Measurements from ENCODE around the gene GPR42.

The GPR42 gene

DNA sequence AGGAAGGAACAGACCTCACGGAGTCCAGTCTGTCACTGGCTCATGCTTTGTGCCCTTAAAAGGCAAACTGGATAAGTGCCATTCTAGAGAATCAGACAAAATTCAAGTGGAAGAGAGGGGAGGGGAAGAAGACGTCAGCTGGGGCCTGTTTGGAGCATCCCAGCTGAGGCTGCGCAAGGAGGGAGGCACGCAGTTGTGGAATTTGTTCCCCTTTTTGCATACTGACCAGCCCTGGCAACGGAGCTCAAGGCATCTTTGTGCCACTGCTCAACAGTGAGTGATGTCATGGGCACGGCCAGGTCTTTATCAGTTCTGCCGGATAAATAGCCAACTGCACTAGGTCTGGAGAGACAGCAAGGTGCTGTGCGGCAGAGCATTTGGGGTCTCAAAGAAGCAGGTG is at the start of gene GPR42:
Gene GPR42, plus strand, starts transcription at position 347 of the 400 bp plus-strand sequence. CDS start 292 bp downstream, outside the sequence.
- TF ChIP-seq, protein P1, sequence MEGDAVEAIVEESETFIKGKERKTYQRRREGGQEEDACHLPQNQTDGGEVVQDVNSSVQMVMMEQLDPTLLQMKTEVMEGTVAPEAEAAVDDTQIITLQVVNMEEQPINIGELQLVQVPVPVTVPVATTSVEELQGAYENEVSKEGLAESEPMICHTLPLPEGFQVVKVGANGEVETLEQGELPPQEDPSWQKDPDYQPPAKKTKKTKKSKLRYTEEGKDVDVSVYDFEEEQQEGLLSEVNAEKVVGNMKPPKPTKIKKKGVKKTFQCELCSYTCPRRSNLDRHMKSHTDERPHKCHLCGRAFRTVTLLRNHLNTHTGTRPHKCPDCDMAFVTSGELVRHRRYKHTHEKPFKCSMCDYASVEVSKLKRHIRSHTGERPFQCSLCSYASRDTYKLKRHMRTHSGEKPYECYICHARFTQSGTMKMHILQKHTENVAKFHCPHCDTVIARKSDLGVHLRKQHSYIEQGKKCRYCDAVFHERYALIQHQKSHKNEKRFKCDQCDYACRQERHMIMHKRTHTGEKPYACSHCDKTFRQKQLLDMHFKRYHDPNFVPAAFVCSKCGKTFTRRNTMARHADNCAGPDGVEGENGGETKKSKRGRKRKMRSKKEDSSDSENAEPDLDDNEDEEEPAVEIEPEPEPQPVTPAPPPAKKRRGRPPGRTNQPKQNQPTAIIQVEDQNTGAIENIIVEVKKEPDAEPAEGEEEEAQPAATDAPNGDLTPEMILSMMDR (conservative IDR thresholded peaks at IDR 0.05), result no peak
- H3K27ac ChIP-seq, result no peak within 1 kb of the TSS

- no peak overlapping the region for H3K27ac ChIP-seq
- TF ChIP-seq, protein P1 (conservative IDR thresholded peaks at IDR 0.05), result no peak
Observed at GRCh38 chr19:35321291-35321690, 49.6 kb upstream of the GPR42 start.

GRCh38 chr19:35322014-35322413 is 48.9 kb upstream of the GPR42 start:
- TF ChIP-seq, protein P1 (conservative IDR thresholded peaks at IDR 0.05), result no peak
- no peak overlapping the region for H3K27ac ChIP-seq

- TF ChIP-seq, protein P1 (conservative IDR thresholded peaks at IDR 0.05), result peak; percentile 44
- no peak overlapping the region for H3K27ac ChIP-seq
Observed at GRCh38 chr19:35327642-35328041, 43.2 kb upstream of the GPR42 start.

- TF ChIP-seq, protein P1 (conservative IDR thresholded peaks at IDR 0.05), result no peak
- H3K27ac ChIP-seq, result no peak within 1 kb of the TSS
Observed at GRCh38 chr19:35328851-35329285, 42.0 kb upstream of the GPR42 start, which contains the start of gene CD22. Gene CD22, plus strand, starts transcription at chr19:35329187. Its CDS starts 2,854 bp downstream, at chr19:35332041.

GRCh38 chr19:35329323-35329722 is 41.5 kb upstream of the GPR42 start:
- no peak overlapping the region for H3K27ac ChIP-seq
- TF ChIP-seq, protein P1 (conservative IDR thresholded peaks at IDR 0.05), result no peak

DNA sequence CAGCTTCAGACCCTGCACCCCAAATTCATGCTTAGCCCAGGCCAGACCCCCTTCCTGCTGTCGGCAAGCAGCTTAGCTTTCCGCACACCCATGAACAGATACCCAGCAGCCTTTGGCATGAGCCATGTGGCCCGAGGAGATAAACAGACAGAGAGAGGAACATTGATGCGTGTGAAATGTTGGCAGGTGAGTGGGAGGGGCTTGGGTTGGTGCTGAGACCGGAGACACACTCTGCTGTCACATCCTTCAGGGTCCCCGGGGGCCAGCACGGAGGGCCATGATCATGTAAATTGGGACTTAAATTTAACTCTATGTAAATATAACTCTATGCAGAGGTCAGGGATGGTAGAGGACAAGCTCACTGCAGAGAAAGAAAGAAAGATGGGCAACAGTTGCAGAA is 40.4 kb upstream of the GPR42 start:
- no peak overlapping the region for H3K27ac ChIP-seq
- TF ChIP-seq, protein P1 (conservative IDR thresholded peaks at IDR 0.05), result no peak
